Measurements from ENCODE around the gene AASDHPPT. TPM values are rescaled to one million over a fixed set of nuclear protein-coding genes. Genes with fewer than 3 reads are reported as not detected.

The AASDHPPT gene
- total RNA-seq, 1 experiment from 2014 or later: 63.4 TPM

- peak; percentile 32 for DNase-seq (ENCODE audit: low read depth, low spot score)
- Histone ChIP-seq H3K36me3 (ENCODE audit: control insufficient read depth, insufficient read depth, low read length) (peaks cover 60% of the 10 kb centered on the region), H3K4me3 (ENCODE audit: low read depth in 2 of 2, low read length in 2 of 2) (no peak overlapping the region), H3K4me1 (ENCODE audit: control insufficient read depth, insufficient read depth, low read length) (peaks cover 20% of the 10 kb centered on the region), H3K27me3 (ENCODE audit: control insufficient read depth, insufficient read depth, low read length) (no peaks in the 10 kb centered on the region), H3K27ac (ENCODE audit: low read length) (peak overlapping the region; percentile 29; the same call in 1 of the 2 replicates), H3K9me3 (ENCODE audit: control insufficient read depth, insufficient read depth, low read depth, low read length) (no peaks in the 10 kb centered on the region)
- no peak for TF ChIP-seq POLR2AphosphoS5 (IDR thresholded peaks at IDR 0.05; ENCODE audit: low read depth, low read length)
- TF ChIP-seq CTCF (IDR thresholded peaks at IDR 0.05): peak; percentile 92; the same call in 1 of the 2 replicates
- no peak for TF ChIP-seq SIN3A (IDR thresholded peaks at IDR 0.05; ENCODE audit: borderline replicate concordance, insufficient read depth, low read depth, low read length)
- ChIA-PET POLR2A (no interaction called here), CTCF (interaction anchor here (0.7 to 1.3 kb wide), 2 partner anchors 92 to 949 kb away, joined by 3 to 4 read pairs; no protein-coding TSS in a partner anchor)
- intact Hi-C loops (cut with micrococcal nuclease; ENCODE audit: unreplicated experiment) (loop anchor here (5.0 to 10.0 kb wide), 2 partner anchors 607 to 949 kb away; no protein-coding TSS in a partner anchor), in situ Hi-C loops (cut with HindIII; ENCODE audit: low pct_unique_long_range_greater_than_20kb, low sequenced_read_pairs) (no loop called here)
- ATAC-seq: 0 out of 2 replicates have a peak, but pooled peaks have one; percentile 72
- BruUV-seq (replicated peaks): no TSS peak
Observed at GRCh38 chr11:106087815-106088435, 10.5 kb downstream of the AASDHPPT start.

GRCh38 chr11:106088896-106089295 lies 11.4 kb downstream of the AASDHPPT start:
- ChIA-PET CTCF (no interaction called here), POLR2A (no interaction called here)
- H3K4me1 ChIP-seq (ENCODE audit: control insufficient read depth, insufficient read depth, low read length): peaks cover 20% of the 10 kb centered on the region
- TF ChIP-seq, protein P1, sequence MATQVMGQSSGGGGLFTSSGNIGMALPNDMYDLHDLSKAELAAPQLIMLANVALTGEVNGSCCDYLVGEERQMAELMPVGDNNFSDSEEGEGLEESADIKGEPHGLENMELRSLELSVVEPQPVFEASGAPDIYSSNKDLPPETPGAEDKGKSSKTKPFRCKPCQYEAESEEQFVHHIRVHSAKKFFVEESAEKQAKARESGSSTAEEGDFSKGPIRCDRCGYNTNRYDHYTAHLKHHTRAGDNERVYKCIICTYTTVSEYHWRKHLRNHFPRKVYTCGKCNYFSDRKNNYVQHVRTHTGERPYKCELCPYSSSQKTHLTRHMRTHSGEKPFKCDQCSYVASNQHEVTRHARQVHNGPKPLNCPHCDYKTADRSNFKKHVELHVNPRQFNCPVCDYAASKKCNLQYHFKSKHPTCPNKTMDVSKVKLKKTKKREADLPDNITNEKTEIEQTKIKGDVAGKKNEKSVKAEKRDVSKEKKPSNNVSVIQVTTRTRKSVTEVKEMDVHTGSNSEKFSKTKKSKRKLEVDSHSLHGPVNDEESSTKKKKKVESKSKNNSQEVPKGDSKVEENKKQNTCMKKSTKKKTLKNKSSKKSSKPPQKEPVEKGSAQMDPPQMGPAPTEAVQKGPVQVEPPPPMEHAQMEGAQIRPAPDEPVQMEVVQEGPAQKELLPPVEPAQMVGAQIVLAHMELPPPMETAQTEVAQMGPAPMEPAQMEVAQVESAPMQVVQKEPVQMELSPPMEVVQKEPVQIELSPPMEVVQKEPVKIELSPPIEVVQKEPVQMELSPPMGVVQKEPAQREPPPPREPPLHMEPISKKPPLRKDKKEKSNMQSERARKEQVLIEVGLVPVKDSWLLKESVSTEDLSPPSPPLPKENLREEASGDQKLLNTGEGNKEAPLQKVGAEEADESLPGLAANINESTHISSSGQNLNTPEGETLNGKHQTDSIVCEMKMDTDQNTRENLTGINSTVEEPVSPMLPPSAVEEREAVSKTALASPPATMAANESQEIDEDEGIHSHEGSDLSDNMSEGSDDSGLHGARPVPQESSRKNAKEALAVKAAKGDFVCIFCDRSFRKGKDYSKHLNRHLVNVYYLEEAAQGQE (IDR thresholded peaks at IDR 0.05; ENCODE audit: insufficient read depth in 1 of 2, low read depth in 2 of 2, low read length in 1 of 2): no peak
- TF ChIP-seq TCF7L2 (IDR thresholded peaks at IDR 0.05; ENCODE audit: low read depth, low read length): no peak
- no peak for TF ChIP-seq POLR2AphosphoS5 (IDR thresholded peaks at IDR 0.05; ENCODE audit: low read depth, low read length)
- TF ChIP-seq CTCF (IDR thresholded peaks at IDR 0.05): no peak
- no peak for TF ChIP-seq SIN3A (IDR thresholded peaks at IDR 0.05; ENCODE audit: borderline replicate concordance, insufficient read depth, low read depth, low read length)
- in situ Hi-C loops (cut with HindIII; ENCODE audit: low pct_unique_long_range_greater_than_20kb, low sequenced_read_pairs): no loop called here
- intact Hi-C loops (cut with micrococcal nuclease; ENCODE audit: unreplicated experiment): loop anchor here (5.0 to 10.0 kb wide), 2 partner anchors 606 to 948 kb away; no protein-coding TSS in a partner anchor
- H3K36me3 ChIP-seq (ENCODE audit: control insufficient read depth, insufficient read depth, low read length): peaks cover 60% of the 10 kb centered on the region
- BruUV-seq (replicated peaks): no TSS peak
- DNase-seq (ENCODE audit: low read depth, low spot score): no peak
- no peaks in the 10 kb centered on the region for H3K9me3 ChIP-seq (ENCODE audit: control insufficient read depth, insufficient read depth, low read depth, low read length)
- H3K27ac ChIP-seq (ENCODE audit: low read length): peak overlapping the region; percentile 11; the same call in 1 of the 2 replicates
- ATAC-seq: no peak
- no peak overlapping the region for H3K4me3 ChIP-seq (ENCODE audit: low read depth in 2 of 2, low read length in 2 of 2)
- H3K27me3 ChIP-seq (ENCODE audit: control insufficient read depth, insufficient read depth, low read length): no peaks in the 10 kb centered on the region

Measured in Panc1 (cell line).